ENCODE data around the gene RIC3.

- no peak for TF ChIP-seq POLR2A (IDR thresholded peaks at IDR 0.05; ENCODE audit: extremely low read depth, insufficient read length)
- TF ChIP-seq, protein P1, sequence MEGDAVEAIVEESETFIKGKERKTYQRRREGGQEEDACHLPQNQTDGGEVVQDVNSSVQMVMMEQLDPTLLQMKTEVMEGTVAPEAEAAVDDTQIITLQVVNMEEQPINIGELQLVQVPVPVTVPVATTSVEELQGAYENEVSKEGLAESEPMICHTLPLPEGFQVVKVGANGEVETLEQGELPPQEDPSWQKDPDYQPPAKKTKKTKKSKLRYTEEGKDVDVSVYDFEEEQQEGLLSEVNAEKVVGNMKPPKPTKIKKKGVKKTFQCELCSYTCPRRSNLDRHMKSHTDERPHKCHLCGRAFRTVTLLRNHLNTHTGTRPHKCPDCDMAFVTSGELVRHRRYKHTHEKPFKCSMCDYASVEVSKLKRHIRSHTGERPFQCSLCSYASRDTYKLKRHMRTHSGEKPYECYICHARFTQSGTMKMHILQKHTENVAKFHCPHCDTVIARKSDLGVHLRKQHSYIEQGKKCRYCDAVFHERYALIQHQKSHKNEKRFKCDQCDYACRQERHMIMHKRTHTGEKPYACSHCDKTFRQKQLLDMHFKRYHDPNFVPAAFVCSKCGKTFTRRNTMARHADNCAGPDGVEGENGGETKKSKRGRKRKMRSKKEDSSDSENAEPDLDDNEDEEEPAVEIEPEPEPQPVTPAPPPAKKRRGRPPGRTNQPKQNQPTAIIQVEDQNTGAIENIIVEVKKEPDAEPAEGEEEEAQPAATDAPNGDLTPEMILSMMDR (IDR thresholded peaks at IDR 0.05; ENCODE audit: low read depth, low read length), result no peak
These were observed 74.8 kb downstream of the RIC3 start for GRCh38 chr11:8093931-8094575.

All from NB4 (cell line).